DND-41 (cell line): Measurements from ENCODE around the gene SPTBN5.

Experiments
- EZH2 ChIP-seq: IDR thresholded peaks from 3 replicates; pipeline ENCODE4 v1.6.1; 2012; ENCODE audit warnings: borderline replicate concordance, low read depth, mild to moderate bottlenecking, moderate library complexity, low read length, inconsistent platforms; ENCODE audit not compliant: severe bottlenecking
- TF ChIP-seq, protein P1 (sequence below): IDR thresholded peaks from 2 replicates; pipeline ENCODE4 v1.5.1; 2012; ENCODE audit warnings: borderline replicate concordance, low read length, moderate library complexity, mild to moderate bottlenecking; ENCODE audit not compliant: poor library complexity, severe bottlenecking; ENCODE audit errors: extremely low read depth

DNA sequence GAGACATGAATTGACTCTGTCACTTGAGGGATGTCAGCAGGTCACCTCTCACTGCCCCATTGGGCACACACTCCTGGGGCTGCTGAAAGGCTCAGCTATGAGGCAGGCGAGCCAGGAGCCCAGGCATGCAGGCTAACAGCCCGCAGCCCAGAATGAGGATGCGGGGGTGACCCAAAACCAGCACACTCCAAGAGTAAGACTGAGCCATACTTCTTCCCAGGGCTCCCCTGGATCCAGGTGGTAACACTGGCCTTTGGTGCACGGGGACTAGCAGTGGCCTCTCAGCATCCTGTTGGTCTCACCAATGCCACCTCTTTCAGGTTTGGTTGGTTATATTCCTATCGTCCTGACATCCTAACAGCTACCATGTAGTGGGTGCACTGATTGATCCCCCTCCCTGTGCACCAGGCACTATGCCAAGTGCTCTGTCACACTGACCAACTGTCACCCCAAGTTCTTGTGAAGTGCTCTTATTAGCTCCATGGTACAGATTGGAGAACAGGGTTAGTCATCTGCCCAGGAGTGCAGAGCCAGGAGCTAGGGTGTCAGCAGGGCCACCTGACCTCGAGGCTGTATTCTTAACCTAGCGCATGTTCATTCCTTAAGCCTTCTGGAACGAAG is 24.8 kb upstream of the SPTBN5 start:
- TF ChIP-seq, protein P1, sequence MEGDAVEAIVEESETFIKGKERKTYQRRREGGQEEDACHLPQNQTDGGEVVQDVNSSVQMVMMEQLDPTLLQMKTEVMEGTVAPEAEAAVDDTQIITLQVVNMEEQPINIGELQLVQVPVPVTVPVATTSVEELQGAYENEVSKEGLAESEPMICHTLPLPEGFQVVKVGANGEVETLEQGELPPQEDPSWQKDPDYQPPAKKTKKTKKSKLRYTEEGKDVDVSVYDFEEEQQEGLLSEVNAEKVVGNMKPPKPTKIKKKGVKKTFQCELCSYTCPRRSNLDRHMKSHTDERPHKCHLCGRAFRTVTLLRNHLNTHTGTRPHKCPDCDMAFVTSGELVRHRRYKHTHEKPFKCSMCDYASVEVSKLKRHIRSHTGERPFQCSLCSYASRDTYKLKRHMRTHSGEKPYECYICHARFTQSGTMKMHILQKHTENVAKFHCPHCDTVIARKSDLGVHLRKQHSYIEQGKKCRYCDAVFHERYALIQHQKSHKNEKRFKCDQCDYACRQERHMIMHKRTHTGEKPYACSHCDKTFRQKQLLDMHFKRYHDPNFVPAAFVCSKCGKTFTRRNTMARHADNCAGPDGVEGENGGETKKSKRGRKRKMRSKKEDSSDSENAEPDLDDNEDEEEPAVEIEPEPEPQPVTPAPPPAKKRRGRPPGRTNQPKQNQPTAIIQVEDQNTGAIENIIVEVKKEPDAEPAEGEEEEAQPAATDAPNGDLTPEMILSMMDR = no peak
- TF ChIP-seq EZH2 = no peak
